ENCODE data around the gene C5orf15.

GRCh38 chr5:133950821-133951612 lies 17.4 kb downstream of the C5orf15 start:
- TF ChIP-seq CTCF (IDR thresholded peaks at IDR 0.05; ENCODE audit: poor library complexity, severe bottlenecking) (no peak), EZH2 (IDR thresholded peaks at IDR 0.05; ENCODE audit: borderline replicate concordance, insufficient read depth, low read length, poor library complexity, severe bottlenecking) (no peak), POLR2AphosphoS5 (IDR thresholded peaks at IDR 0.05) (no peak), RAD21 (conservative IDR thresholded peaks at IDR 0.05) (no peak), SMC3 (conservative IDR thresholded peaks at IDR 0.05; ENCODE audit: poor library complexity) (no peak)
- TF ChIP-seq, protein P1, sequence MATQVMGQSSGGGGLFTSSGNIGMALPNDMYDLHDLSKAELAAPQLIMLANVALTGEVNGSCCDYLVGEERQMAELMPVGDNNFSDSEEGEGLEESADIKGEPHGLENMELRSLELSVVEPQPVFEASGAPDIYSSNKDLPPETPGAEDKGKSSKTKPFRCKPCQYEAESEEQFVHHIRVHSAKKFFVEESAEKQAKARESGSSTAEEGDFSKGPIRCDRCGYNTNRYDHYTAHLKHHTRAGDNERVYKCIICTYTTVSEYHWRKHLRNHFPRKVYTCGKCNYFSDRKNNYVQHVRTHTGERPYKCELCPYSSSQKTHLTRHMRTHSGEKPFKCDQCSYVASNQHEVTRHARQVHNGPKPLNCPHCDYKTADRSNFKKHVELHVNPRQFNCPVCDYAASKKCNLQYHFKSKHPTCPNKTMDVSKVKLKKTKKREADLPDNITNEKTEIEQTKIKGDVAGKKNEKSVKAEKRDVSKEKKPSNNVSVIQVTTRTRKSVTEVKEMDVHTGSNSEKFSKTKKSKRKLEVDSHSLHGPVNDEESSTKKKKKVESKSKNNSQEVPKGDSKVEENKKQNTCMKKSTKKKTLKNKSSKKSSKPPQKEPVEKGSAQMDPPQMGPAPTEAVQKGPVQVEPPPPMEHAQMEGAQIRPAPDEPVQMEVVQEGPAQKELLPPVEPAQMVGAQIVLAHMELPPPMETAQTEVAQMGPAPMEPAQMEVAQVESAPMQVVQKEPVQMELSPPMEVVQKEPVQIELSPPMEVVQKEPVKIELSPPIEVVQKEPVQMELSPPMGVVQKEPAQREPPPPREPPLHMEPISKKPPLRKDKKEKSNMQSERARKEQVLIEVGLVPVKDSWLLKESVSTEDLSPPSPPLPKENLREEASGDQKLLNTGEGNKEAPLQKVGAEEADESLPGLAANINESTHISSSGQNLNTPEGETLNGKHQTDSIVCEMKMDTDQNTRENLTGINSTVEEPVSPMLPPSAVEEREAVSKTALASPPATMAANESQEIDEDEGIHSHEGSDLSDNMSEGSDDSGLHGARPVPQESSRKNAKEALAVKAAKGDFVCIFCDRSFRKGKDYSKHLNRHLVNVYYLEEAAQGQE (IDR thresholded peaks at IDR 0.05; ENCODE audit: borderline replicate concordance) = no peak
